Measurements from ENCODE around the gene MANF.

GRCh38 chr3:51398595-51399310 is 13.7 kb downstream of the MANF start:
- TF ChIP-seq RARB (CRISPR knock-in tag; IDR thresholded peaks at IDR 0.05), result no peak
- TF ChIP-seq ZNF70 (CRISPR knock-in tag; IDR thresholded peaks at IDR 0.05), result no peak
- no peak for TF ChIP-seq CSDC2 (CRISPR knock-in tag; IDR thresholded peaks at IDR 0.05)
- TF ChIP-seq OSR1 (CRISPR knock-in tag; IDR thresholded peaks at IDR 0.05), result no peak
- TF ChIP-seq ZNF8 (CRISPR knock-in tag; IDR thresholded peaks at IDR 0.05), result no peak

Data from SK-N-SH treated with all-trans-retinoic acid at 6 μM for 48 hours (cell line).